Heart left ventricle (tissue), 13 donors: ENCODE measurements around the gene UCN.
A peak's percentile ranks its signal among the peaks of the same experiment; 100 is the strongest.

ENCODE experiments used
- POLR2A ChIP-seq, 2 donors: fragments of 450-650 bp; IDR thresholded peaks; one replicate each; pipeline ENCODE4 v1.6.1; 2017; ENCODE audit warnings: antibody characterized with exemption in 2 of 2, mild to moderate bottlenecking in 2 of 2, moderate library complexity in 2 of 2
- TF ChIP-seq, protein P1 (sequence below), 12 donors: fragments of 200-600 bp; sonication (generic) in 4 of 12; IDR thresholded peaks; one replicate each; pipeline versions ENCODE4 v1.5.0 to v1.8.0; 2018 to 2022; ENCODE audit warnings: antibody characterized with exemption in 12 of 12, mild to moderate bottlenecking in 5 of 12
- donor health status: ischemic (EF 13 %, LVEDD 7.1; RV severe dilation, severe dysfunction).
- donor health status: DM: no; HTN: yes; CAD: no.
- donor health status: DM: no; HTN: no; CAD: no.
- donor health status: ischemic (EF 25% LVEDD 6.9; RV normal size, moderate dysfunction).
- donor health status: ischemic (EF 25% LVEDD 5.7; RV mildly dilated, moderate dysfunction).
- donor health status: ischemic (EF 35%, LVEDD 5.7; RV mildly dilated, moderate dysfunction).
- donor health status: nonischemic (EF 11% LVEDD 7.7; RV severe dilation, severe dysfunction).
- donor health status: DM: yes; HTN: yes; CAD: no.
- donor health status: PGD.
- donor health status: ischemic (EF 29% LVEDD 5.4; RV normal size, mild dysfunction).
- donor health status: nonischemic (EF 23%, LVEDD 6.1; RV moderate dilation, normal function).

DNA sequence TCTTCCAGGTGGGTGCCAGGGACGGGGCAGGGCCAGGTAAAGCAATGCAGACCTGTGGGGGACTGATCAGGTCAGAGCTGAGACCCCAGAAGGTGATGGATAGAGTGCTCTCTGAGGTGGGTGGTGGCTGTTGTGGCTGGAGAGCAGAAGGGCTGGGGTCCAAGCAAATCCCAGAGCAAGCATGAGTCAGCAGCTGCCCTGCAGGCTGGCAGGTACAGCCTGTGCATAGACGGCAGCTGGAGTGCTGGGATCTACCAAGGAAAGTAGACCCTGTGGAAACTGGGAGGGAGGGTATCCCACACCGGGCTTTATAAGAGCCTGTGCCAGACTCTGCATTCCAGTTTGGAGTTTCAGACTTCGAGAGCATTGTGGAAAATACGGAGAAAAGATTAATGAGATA lies 25.4 kb downstream of the UCN start:
- TF ChIP-seq POLR2A (IDR thresholded peaks at IDR 0.05): peak in 1 of 2 donors; percentile 40
- TF ChIP-seq, protein P1, sequence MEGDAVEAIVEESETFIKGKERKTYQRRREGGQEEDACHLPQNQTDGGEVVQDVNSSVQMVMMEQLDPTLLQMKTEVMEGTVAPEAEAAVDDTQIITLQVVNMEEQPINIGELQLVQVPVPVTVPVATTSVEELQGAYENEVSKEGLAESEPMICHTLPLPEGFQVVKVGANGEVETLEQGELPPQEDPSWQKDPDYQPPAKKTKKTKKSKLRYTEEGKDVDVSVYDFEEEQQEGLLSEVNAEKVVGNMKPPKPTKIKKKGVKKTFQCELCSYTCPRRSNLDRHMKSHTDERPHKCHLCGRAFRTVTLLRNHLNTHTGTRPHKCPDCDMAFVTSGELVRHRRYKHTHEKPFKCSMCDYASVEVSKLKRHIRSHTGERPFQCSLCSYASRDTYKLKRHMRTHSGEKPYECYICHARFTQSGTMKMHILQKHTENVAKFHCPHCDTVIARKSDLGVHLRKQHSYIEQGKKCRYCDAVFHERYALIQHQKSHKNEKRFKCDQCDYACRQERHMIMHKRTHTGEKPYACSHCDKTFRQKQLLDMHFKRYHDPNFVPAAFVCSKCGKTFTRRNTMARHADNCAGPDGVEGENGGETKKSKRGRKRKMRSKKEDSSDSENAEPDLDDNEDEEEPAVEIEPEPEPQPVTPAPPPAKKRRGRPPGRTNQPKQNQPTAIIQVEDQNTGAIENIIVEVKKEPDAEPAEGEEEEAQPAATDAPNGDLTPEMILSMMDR (IDR thresholded peaks at IDR 0.05): no peak
